Measurements from ENCODE around the gene DACH1.

The DACH1 gene

GRCh38 chr13:71460211-71460610 lies 406.8 kb downstream of the DACH1 start:
- Histone ChIP-seq H3K9me3 (ENCODE audit: control insufficient read depth, insufficient read depth, low read length) (no peaks in the 10 kb centered on the region), H3K36me3 (ENCODE audit: control insufficient read depth, insufficient read depth, low read length) (no peaks in the 10 kb centered on the region), H3K27me3 (ENCODE audit: control insufficient read depth, insufficient read depth, low read length) (no peaks in the 10 kb centered on the region), H3K4me1 (ENCODE audit: control insufficient read depth, insufficient read depth, low read length) (no peaks in the 10 kb centered on the region), H3K4me3 (ENCODE audit: low read depth, low read length) (no peak overlapping the region), H3K9ac (ENCODE audit: low read depth, low read length) (no peak overlapping the region), H3K27ac (ENCODE audit: low read depth, low read length) (no peak overlapping the region)

GRCh38 chr13:71459708-71460107 lies 407.3 kb downstream of the DACH1 start:
- Histone ChIP-seq H3K36me3 (ENCODE audit: control insufficient read depth, insufficient read depth, low read length) (no peaks in the 10 kb centered on the region), H3K27ac (ENCODE audit: low read depth, low read length) (no peak overlapping the region)

GRCh38 chr13:71457645-71458044 lies 409.4 kb downstream of the DACH1 start:
- no peak overlapping the region for H3K9ac ChIP-seq (ENCODE audit: low read depth, low read length)
- no peaks in the 10 kb centered on the region for H3K27me3 ChIP-seq (ENCODE audit: control insufficient read depth, insufficient read depth, low read length)
- no peaks in the 10 kb centered on the region for H3K4me1 ChIP-seq (ENCODE audit: control insufficient read depth, insufficient read depth, low read length)
- H3K9me3 ChIP-seq (ENCODE audit: control insufficient read depth, insufficient read depth, low read length) = no peaks in the 10 kb centered on the region
- H3K36me3 ChIP-seq (ENCODE audit: control insufficient read depth, insufficient read depth, low read length) = no peaks in the 10 kb centered on the region
- H3K4me3 ChIP-seq (ENCODE audit: low read depth, low read length) = no peak overlapping the region
- no peak overlapping the region for H3K27ac ChIP-seq (ENCODE audit: low read depth, low read length)

More at GRCh38 chr13:71459708-71460107, 407.3 kb downstream of the DACH1 start:
- Histone ChIP-seq H3K4me3 (ENCODE audit: low read depth, low read length) (no peak overlapping the region), H3K9ac (ENCODE audit: low read depth, low read length) (no peak overlapping the region), H3K9me3 (ENCODE audit: control insufficient read depth, insufficient read depth, low read length) (no peaks in the 10 kb centered on the region), H3K4me1 (ENCODE audit: control insufficient read depth, insufficient read depth, low read length) (no peaks in the 10 kb centered on the region), H3K27me3 (ENCODE audit: control insufficient read depth, insufficient read depth, low read length) (no peaks in the 10 kb centered on the region)

- H3K27ac ChIP-seq (ENCODE audit: low read depth, low read length) = no peak overlapping the region
- no peak overlapping the region for H3K4me3 ChIP-seq (ENCODE audit: low read depth, low read length)
- H3K36me3 ChIP-seq (ENCODE audit: control insufficient read depth, insufficient read depth, low read length) = no peaks in the 10 kb centered on the region
- H3K9ac ChIP-seq (ENCODE audit: low read depth, low read length) = no peak overlapping the region
- no peaks in the 10 kb centered on the region for H3K4me1 ChIP-seq (ENCODE audit: control insufficient read depth, insufficient read depth, low read length)
- H3K27me3 ChIP-seq (ENCODE audit: control insufficient read depth, insufficient read depth, low read length) = no peaks in the 10 kb centered on the region
- H3K9me3 ChIP-seq (ENCODE audit: control insufficient read depth, insufficient read depth, low read length) = no peaks in the 10 kb centered on the region
Measured at GRCh38 chr13:71456136-71456535, 410.9 kb downstream of the DACH1 start.

- no peaks in the 10 kb centered on the region for H3K36me3 ChIP-seq (ENCODE audit: control insufficient read depth, insufficient read depth, low read length)
- no peak overlapping the region for H3K4me3 ChIP-seq (ENCODE audit: low read depth, low read length)
- no peak overlapping the region for H3K27ac ChIP-seq (ENCODE audit: low read depth, low read length)
- H3K4me1 ChIP-seq (ENCODE audit: control insufficient read depth, insufficient read depth, low read length) = no peaks in the 10 kb centered on the region
- H3K27me3 ChIP-seq (ENCODE audit: control insufficient read depth, insufficient read depth, low read length) = no peaks in the 10 kb centered on the region
- no peak overlapping the region for H3K9ac ChIP-seq (ENCODE audit: low read depth, low read length)
- no peaks in the 10 kb centered on the region for H3K9me3 ChIP-seq (ENCODE audit: control insufficient read depth, insufficient read depth, low read length)
Measured at GRCh38 chr13:71454509-71454908, 412.5 kb downstream of the DACH1 start.

GRCh38 chr13:71448080-71448630 lies 418.8 kb downstream of the DACH1 start:
- H3K9me3 ChIP-seq (ENCODE audit: control insufficient read depth, insufficient read depth, low read length) = no peaks in the 10 kb centered on the region
- H3K4me3 ChIP-seq (ENCODE audit: low read depth, low read length) = no peak overlapping the region
- no peak overlapping the region for H3K27ac ChIP-seq (ENCODE audit: low read depth, low read length)
- H3K4me1 ChIP-seq (ENCODE audit: control insufficient read depth, insufficient read depth, low read length) = no peaks in the 10 kb centered on the region
- no peaks in the 10 kb centered on the region for H3K36me3 ChIP-seq (ENCODE audit: control insufficient read depth, insufficient read depth, low read length)
- H3K9ac ChIP-seq (ENCODE audit: low read depth, low read length) = no peak overlapping the region
- H3K27me3 ChIP-seq (ENCODE audit: control insufficient read depth, insufficient read depth, low read length) = no peaks in the 10 kb centered on the region

- no peaks in the 10 kb centered on the region for H3K9me3 ChIP-seq (ENCODE audit: control insufficient read depth, insufficient read depth, low read length)
- no peaks in the 10 kb centered on the region for H3K36me3 ChIP-seq (ENCODE audit: control insufficient read depth, insufficient read depth, low read length)
- H3K4me1 ChIP-seq (ENCODE audit: control insufficient read depth, insufficient read depth, low read length) = no peaks in the 10 kb centered on the region
- no peak overlapping the region for H3K4me3 ChIP-seq (ENCODE audit: low read depth, low read length)
- H3K27ac ChIP-seq (ENCODE audit: low read depth, low read length) = no peak overlapping the region
- H3K27me3 ChIP-seq (ENCODE audit: control insufficient read depth, insufficient read depth, low read length) = no peaks in the 10 kb centered on the region
- H3K9ac ChIP-seq (ENCODE audit: low read depth, low read length) = no peak overlapping the region
Measured at GRCh38 chr13:71437704-71438103, 429.3 kb downstream of the DACH1 start.

- Histone ChIP-seq H3K36me3 (ENCODE audit: control insufficient read depth, insufficient read depth, low read length) (no peaks in the 10 kb centered on the region), H3K9ac (ENCODE audit: low read depth, low read length) (no peak overlapping the region), H3K4me1 (ENCODE audit: control insufficient read depth, insufficient read depth, low read length) (no peaks in the 10 kb centered on the region), H3K27ac (ENCODE audit: low read depth, low read length) (no peak overlapping the region), H3K27me3 (ENCODE audit: control insufficient read depth, insufficient read depth, low read length) (no peaks in the 10 kb centered on the region), H3K9me3 (ENCODE audit: control insufficient read depth, insufficient read depth, low read length) (no peaks in the 10 kb centered on the region), H3K4me3 (ENCODE audit: low read depth, low read length) (no peak overlapping the region)
Measured at GRCh38 chr13:71430681-71431080, 436.3 kb downstream of the DACH1 start.

GRCh38 chr13:71417205-71417604 lies 449.8 kb downstream of the DACH1 start:
- Histone ChIP-seq H3K9ac (ENCODE audit: low read depth, low read length) (no peak overlapping the region), H3K4me3 (ENCODE audit: low read depth, low read length) (no peak overlapping the region), H3K27ac (ENCODE audit: low read depth, low read length) (no peak overlapping the region), H3K36me3 (ENCODE audit: control insufficient read depth, insufficient read depth, low read length) (no peaks in the 10 kb centered on the region), H3K27me3 (ENCODE audit: control insufficient read depth, insufficient read depth, low read length) (no peaks in the 10 kb centered on the region), H3K4me1 (ENCODE audit: control insufficient read depth, insufficient read depth, low read length) (no peaks in the 10 kb centered on the region), H3K9me3 (ENCODE audit: control insufficient read depth, insufficient read depth, low read length) (no peaks in the 10 kb centered on the region)

- Histone ChIP-seq H3K36me3 (ENCODE audit: control insufficient read depth, insufficient read depth, low read length) (no peaks in the 10 kb centered on the region), H3K9ac (ENCODE audit: low read depth, low read length) (no peak overlapping the region)
Measured at GRCh38 chr13:71412231-71412630, 454.8 kb downstream of the DACH1 start.

GRCh38 chr13:71408416-71408815 lies 458.6 kb downstream of the DACH1 start:
- H3K36me3 ChIP-seq (ENCODE audit: control insufficient read depth, insufficient read depth, low read length) = no peaks in the 10 kb centered on the region

More at GRCh38 chr13:71412231-71412630, 454.8 kb downstream of the DACH1 start:
- Histone ChIP-seq H3K9me3 (ENCODE audit: control insufficient read depth, insufficient read depth, low read length) (no peaks in the 10 kb centered on the region), H3K4me3 (ENCODE audit: low read depth, low read length) (no peak overlapping the region), H3K27me3 (ENCODE audit: control insufficient read depth, insufficient read depth, low read length) (no peaks in the 10 kb centered on the region), H3K4me1 (ENCODE audit: control insufficient read depth, insufficient read depth, low read length) (no peaks in the 10 kb centered on the region), H3K27ac (ENCODE audit: low read depth, low read length) (no peak overlapping the region)

More at GRCh38 chr13:71408416-71408815, 458.6 kb downstream of the DACH1 start:
- no peaks in the 10 kb centered on the region for H3K9me3 ChIP-seq (ENCODE audit: control insufficient read depth, insufficient read depth, low read length)
- no peaks in the 10 kb centered on the region for H3K4me1 ChIP-seq (ENCODE audit: control insufficient read depth, insufficient read depth, low read length)
- H3K27me3 ChIP-seq (ENCODE audit: control insufficient read depth, insufficient read depth, low read length) = no peaks in the 10 kb centered on the region
- H3K27ac ChIP-seq (ENCODE audit: low read depth, low read length) = no peak overlapping the region
- H3K4me3 ChIP-seq (ENCODE audit: low read depth, low read length) = no peak overlapping the region
- no peak overlapping the region for H3K9ac ChIP-seq (ENCODE audit: low read depth, low read length)

Measured in HUES48 (cell line).